ENCODE results near the gene ATN1. TPM values are rescaled to one million over a fixed set of nuclear protein-coding genes. Genes with fewer than 3 reads are reported as not detected.

The ATN1 gene
- total RNA-seq, 1 experiment from 2014 or later, result 82.3 TPM

DNA sequence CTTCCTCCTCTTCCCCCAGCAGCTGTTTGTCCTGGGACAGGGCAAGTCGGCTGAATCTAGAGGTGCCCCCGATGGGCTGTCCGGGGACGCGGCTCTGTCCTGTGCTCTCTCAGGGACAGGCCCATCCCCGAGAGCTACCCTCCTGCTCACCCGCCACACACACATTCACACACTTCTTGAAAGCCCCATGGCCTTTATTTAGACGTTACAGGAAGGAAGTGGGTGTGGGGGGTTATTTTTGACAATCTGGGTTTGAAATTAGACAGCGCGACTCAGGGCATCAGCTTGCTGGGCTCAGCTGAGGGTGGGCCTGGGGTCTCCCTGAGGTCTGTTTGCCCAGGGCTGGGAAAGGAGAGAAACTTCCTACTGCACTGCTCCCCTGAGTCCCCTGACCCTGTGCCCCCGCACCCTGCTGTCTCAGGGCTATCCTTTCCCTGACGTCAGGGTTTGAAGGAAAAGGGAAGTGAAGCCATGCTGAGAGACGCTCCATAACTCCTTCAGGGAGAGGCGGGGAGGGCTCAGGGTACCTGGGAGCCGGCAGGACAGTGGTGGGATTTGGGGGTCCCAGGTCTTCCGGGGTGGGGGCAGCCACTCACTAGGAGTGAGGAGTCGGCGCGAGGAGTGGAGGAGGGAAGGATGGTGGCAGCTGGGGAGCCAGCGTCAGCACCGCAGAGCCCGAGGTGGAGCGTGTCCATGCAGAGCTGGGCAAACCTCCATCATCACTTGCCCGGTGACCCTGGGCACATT is 31.5 kb downstream of the ATN1 start:
- CTCF ChIA-PET, result no interaction called here
- in situ Hi-C loops (cut with HindIII; ENCODE audit: low pct_unique_long_range_greater_than_20kb, low sequenced_read_pairs), result no loop called here
- Histone ChIP-seq H3K4me3 (ENCODE audit: low read depth in 2 of 2, low read length in 2 of 2) (no peak overlapping the region), H3K9me3 (ENCODE audit: control insufficient read depth, insufficient read depth, low read depth, low read length) (no peaks in the 10 kb centered on the region), H3K27me3 (ENCODE audit: control insufficient read depth, insufficient read depth, low read length) (no peaks in the 10 kb centered on the region), H3K4me1 (ENCODE audit: control insufficient read depth, insufficient read depth, low read length) (peaks cover 13% of the 10 kb centered on the region), H3K27ac (ENCODE audit: low read length) (no peak overlapping the region), H3K36me3 (ENCODE audit: control insufficient read depth, insufficient read depth, low read length) (peaks cover 11% of the 10 kb centered on the region; the same call in 1 of the 2 replicates)
- intact Hi-C loops (cut with micrococcal nuclease; ENCODE audit: unreplicated experiment), result no loop called here
- POLR2A ChIA-PET, result no interaction called here
- TF ChIP-seq, protein P1, sequence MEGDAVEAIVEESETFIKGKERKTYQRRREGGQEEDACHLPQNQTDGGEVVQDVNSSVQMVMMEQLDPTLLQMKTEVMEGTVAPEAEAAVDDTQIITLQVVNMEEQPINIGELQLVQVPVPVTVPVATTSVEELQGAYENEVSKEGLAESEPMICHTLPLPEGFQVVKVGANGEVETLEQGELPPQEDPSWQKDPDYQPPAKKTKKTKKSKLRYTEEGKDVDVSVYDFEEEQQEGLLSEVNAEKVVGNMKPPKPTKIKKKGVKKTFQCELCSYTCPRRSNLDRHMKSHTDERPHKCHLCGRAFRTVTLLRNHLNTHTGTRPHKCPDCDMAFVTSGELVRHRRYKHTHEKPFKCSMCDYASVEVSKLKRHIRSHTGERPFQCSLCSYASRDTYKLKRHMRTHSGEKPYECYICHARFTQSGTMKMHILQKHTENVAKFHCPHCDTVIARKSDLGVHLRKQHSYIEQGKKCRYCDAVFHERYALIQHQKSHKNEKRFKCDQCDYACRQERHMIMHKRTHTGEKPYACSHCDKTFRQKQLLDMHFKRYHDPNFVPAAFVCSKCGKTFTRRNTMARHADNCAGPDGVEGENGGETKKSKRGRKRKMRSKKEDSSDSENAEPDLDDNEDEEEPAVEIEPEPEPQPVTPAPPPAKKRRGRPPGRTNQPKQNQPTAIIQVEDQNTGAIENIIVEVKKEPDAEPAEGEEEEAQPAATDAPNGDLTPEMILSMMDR (IDR thresholded peaks at IDR 0.05), result no peak
- no peak for TF ChIP-seq POLR2AphosphoS5 (IDR thresholded peaks at IDR 0.05; ENCODE audit: low read depth, low read length)
- no peak for TF ChIP-seq TCF7L2 (IDR thresholded peaks at IDR 0.05; ENCODE audit: low read depth, low read length)
- TF ChIP-seq, protein P2, sequence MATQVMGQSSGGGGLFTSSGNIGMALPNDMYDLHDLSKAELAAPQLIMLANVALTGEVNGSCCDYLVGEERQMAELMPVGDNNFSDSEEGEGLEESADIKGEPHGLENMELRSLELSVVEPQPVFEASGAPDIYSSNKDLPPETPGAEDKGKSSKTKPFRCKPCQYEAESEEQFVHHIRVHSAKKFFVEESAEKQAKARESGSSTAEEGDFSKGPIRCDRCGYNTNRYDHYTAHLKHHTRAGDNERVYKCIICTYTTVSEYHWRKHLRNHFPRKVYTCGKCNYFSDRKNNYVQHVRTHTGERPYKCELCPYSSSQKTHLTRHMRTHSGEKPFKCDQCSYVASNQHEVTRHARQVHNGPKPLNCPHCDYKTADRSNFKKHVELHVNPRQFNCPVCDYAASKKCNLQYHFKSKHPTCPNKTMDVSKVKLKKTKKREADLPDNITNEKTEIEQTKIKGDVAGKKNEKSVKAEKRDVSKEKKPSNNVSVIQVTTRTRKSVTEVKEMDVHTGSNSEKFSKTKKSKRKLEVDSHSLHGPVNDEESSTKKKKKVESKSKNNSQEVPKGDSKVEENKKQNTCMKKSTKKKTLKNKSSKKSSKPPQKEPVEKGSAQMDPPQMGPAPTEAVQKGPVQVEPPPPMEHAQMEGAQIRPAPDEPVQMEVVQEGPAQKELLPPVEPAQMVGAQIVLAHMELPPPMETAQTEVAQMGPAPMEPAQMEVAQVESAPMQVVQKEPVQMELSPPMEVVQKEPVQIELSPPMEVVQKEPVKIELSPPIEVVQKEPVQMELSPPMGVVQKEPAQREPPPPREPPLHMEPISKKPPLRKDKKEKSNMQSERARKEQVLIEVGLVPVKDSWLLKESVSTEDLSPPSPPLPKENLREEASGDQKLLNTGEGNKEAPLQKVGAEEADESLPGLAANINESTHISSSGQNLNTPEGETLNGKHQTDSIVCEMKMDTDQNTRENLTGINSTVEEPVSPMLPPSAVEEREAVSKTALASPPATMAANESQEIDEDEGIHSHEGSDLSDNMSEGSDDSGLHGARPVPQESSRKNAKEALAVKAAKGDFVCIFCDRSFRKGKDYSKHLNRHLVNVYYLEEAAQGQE (IDR thresholded peaks at IDR 0.05; ENCODE audit: insufficient read depth in 1 of 2, low read depth in 2 of 2, low read length in 1 of 2), result no peak
- no peak for TF ChIP-seq SIN3A (IDR thresholded peaks at IDR 0.05; ENCODE audit: borderline replicate concordance, insufficient read depth, low read depth, low read length)
- no peak for DNase-seq (ENCODE audit: low read depth, low spot score)
- no TSS peak for BruUV-seq (replicated peaks)
- ATAC-seq, result no peak

DNA sequence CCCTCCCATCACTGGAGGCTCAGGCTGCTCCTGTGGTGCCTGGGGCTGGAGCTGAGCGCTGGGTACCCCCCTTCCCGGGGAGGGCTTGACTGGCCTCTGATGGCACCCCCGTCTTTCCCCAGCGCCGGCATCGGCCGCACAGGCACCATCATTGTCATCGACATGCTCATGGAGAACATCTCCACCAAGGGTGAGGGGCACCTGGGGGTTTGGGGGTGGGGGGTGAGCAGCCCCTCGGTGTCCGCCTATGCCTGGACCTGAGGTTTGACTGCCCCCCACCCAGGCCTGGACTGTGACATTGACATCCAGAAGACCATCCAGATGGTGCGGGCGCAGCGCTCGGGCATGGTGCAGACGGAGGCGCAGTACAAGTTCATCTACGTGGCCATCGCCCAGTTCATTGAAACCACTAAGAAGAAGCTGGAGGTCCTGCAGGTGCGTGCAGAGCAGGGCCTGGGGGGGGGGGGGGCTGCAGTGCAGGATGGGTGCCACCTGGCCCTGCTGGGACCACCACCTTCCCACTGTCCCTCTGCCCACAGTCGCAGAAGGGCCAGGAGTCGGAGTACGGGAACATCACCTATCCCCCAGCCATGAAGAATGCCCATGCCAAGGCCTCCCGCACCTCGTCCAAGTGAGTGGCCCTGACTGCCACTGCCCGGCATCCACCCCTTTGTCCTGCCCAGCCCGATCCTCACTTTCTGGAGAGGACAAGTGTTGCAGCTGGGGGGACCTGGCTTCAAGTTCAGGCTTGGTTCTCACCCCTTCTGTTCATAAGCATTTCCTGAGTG is 32.2 kb downstream of the ATN1 start:
- H3K9me3 ChIP-seq (ENCODE audit: control insufficient read depth, insufficient read depth, low read depth, low read length), result no peaks in the 10 kb centered on the region
- peaks cover 11% of the 10 kb centered on the region; the same call in 1 of the 2 replicates for H3K36me3 ChIP-seq (ENCODE audit: control insufficient read depth, insufficient read depth, low read length)
- TF ChIP-seq, protein P2 (IDR thresholded peaks at IDR 0.05; ENCODE audit: insufficient read depth in 1 of 2, low read depth in 2 of 2, low read length in 1 of 2), result no peak
- TF ChIP-seq TCF7L2 (IDR thresholded peaks at IDR 0.05; ENCODE audit: low read depth, low read length) (no peak), POLR2AphosphoS5 (IDR thresholded peaks at IDR 0.05; ENCODE audit: low read depth, low read length) (no peak), SIN3A (IDR thresholded peaks at IDR 0.05; ENCODE audit: borderline replicate concordance, insufficient read depth, low read depth, low read length) (no peak)
- TF ChIP-seq, protein P1 (IDR thresholded peaks at IDR 0.05), result no peak
- no peaks in the 10 kb centered on the region for H3K27me3 ChIP-seq (ENCODE audit: control insufficient read depth, insufficient read depth, low read length)
- CTCF ChIA-PET, result interaction anchor here (0.9 to 1.4 kb wide), 2 partner anchors 15 to 108 kb away, joined by 3 to 4 read pairs; partner anchors contain the start of gene USP5
- no peak overlapping the region for H3K4me3 ChIP-seq (ENCODE audit: low read depth in 2 of 2, low read length in 2 of 2)
- H3K27ac ChIP-seq (ENCODE audit: low read length), result no peak overlapping the region
- in situ Hi-C loops (cut with HindIII; ENCODE audit: low pct_unique_long_range_greater_than_20kb, low sequenced_read_pairs) (no loop called here), intact Hi-C loops (cut with micrococcal nuclease; ENCODE audit: unreplicated experiment) (no loop called here)
- no peak for DNase-seq (ENCODE audit: low read depth, low spot score)
- ATAC-seq, result no peak
- BruUV-seq (replicated peaks), result no TSS peak
- POLR2A ChIA-PET, result no interaction called here
- H3K4me1 ChIP-seq (ENCODE audit: control insufficient read depth, insufficient read depth, low read length), result peaks cover 13% of the 10 kb centered on the region

Measured in Panc1 (cell line).